GM18951 (cell line): ENCODE measurements around the gene CDKN2C.

ENCODE experiments used
- POLR2A ChIP-seq: IDR thresholded peaks from 4 replicates; pipeline ENCODE4 v1.6.1; 2011; ENCODE audit warnings: mild to moderate bottlenecking; ENCODE audit not compliant: insufficient read length, insufficient read depth; ENCODE audit errors: extremely low read depth
- in situ Hi-C: fragments of 300-500 bp; cut with MboI; formaldehyde crosslinking; loops from one replicate; pipeline ENCODE4 v1.12.0; 2022; ENCODE audit warnings: low sequenced_read_pairs, mixed read lengths, inconsistent platforms; ENCODE audit not compliant: unreplicated experiment

Gene CDKN2C

GRCh38 chr1:50978852-50979781 is 9.1 kb downstream of the CDKN2C start:
- TF ChIP-seq POLR2A, result no peak
- in situ Hi-C loops, result no loop called here

GRCh38 chr1:50979937-50980336 is 9.9 kb downstream of the CDKN2C start:
- no peak for TF ChIP-seq POLR2A
- in situ Hi-C loops, result no loop called here

GRCh38 chr1:50980505-50980904 is 10.5 kb downstream of the CDKN2C start:
- TF ChIP-seq POLR2A, result no peak
- in situ Hi-C loops, result no loop called here

- in situ Hi-C loops, result no loop called here
These were observed 11.7 kb downstream of the CDKN2C start for GRCh38 chr1:50981741-50982140.

GRCh38 chr1:50982611-50983010 is 12.6 kb downstream of the CDKN2C start:
- in situ Hi-C loops, result no loop called here
- TF ChIP-seq POLR2A, result no peak

More at GRCh38 chr1:50981741-50982140, 11.7 kb downstream of the CDKN2C start:
- no peak for TF ChIP-seq POLR2A

GRCh38 chr1:50983219-50983802 is 13.3 kb downstream of the CDKN2C start:
- in situ Hi-C loops, result no loop called here
- no peak for TF ChIP-seq POLR2A

- no peak for TF ChIP-seq POLR2A
- in situ Hi-C loops, result no loop called here
These were observed 15.0 kb downstream of the CDKN2C start for GRCh38 chr1:50985094-50985493.

GRCh38 chr1:50986653-50987052 is 16.6 kb downstream of the CDKN2C start:
- in situ Hi-C loops, result no loop called here
- TF ChIP-seq POLR2A, result no peak

- no peak for TF ChIP-seq POLR2A
- in situ Hi-C loops, result no loop called here
These were observed 19.6 kb downstream of the CDKN2C start for GRCh38 chr1:50989694-50990093.

GRCh38 chr1:50992532-50993318 is 22.7 kb downstream of the CDKN2C start:
- no peak for TF ChIP-seq POLR2A
- in situ Hi-C loops, result no loop called here

- TF ChIP-seq POLR2A, result no peak
- in situ Hi-C loops, result no loop called here
These were observed 23.6 kb downstream of the CDKN2C start for GRCh38 chr1:50993645-50994044.

- in situ Hi-C loops, result no loop called here
- no peak for TF ChIP-seq POLR2A
These were observed 25.0 kb downstream of the CDKN2C start for GRCh38 chr1:50994997-50995396.

- TF ChIP-seq POLR2A, result no peak
- in situ Hi-C loops, result no loop called here
These were observed 25.6 kb downstream of the CDKN2C start for GRCh38 chr1:50995651-50996050.
